ENCODE results near the gene GPD2.

GRCh38 chr2:156635646-156636045 is 199.5 kb downstream of the GPD2 start:
- TF ChIP-seq CTCF (optimal IDR thresholded peaks at IDR 0.05 in 1 of 3, IDR thresholded peaks at IDR 0.05 in 1 of 3, conservative IDR thresholded peaks at IDR 0.05 in 1 of 3; ENCODE audit: extremely low read depth in 1 of 3, insufficient read depth in 2 of 3, low read length in 3 of 3) (no peak), EZH2 (IDR thresholded peaks at IDR 0.05; ENCODE audit: low read length) (no peak)

All from keratinocyte (primary cell).